HTERT RPE-1 (cell line): ENCODE measurements around the gene MORN5.

Experiments used
- in situ Hi-C: fragments of 300-500 bp; cut with MboI; formaldehyde crosslinking; loops from 4 replicates; pipeline ENCODE4 v1.14.3; 2020; ENCODE audit warnings: low sequenced_read_pairs

MORN5 gene

DNA sequence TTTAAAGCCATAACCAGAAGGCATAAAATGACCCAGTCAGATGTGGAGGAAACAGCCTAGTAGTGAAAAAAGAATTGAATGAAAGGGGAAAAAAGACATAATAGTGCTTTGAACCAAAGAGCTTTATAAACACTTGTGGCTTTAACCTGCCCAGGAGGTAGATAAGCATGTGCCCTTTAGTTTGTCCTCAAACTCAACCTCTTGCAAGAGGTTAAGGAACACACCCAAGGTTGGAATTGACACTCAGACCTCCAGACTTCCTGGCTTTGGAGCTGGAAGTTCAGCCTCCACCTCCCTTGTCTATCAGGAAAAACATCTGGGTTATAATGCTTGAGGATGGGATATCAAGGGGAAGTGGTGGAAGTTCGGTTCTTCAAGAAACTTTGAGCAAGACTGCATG, 16.4 kb upstream of the MORN5 start:
- in situ Hi-C loops: no loop called here

DNA sequence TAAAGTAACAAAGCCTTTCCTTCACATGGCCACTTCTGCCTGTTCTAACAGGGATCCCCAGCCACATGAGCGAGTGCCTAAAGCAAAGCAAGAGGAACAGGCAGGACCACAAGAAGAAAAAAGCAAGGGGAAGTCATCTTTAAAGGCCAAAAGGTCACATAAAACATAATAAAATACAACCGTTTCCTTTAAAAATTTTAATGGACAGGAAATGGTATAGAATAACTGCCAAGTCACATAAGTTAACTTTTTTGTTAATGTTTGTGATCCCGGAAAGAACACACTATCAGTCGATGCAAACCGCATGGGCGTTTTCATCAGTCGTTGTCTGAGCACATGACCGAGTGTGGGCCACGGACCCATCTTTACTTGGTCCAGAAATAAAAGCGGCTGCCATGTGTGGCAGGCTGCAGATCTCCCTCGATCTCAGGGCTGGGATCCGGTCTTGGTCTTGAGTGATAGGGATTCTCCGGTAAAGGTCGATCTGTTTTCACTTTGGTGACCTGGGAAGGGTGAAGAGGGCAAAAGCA, 15.8 kb upstream of the MORN5 start:
- in situ Hi-C loops: no loop called here

- in situ Hi-C loops: no loop called here
These were observed 14.7 kb upstream of the MORN5 start for GRCh38 chr9:122144836-122145591.

DNA sequence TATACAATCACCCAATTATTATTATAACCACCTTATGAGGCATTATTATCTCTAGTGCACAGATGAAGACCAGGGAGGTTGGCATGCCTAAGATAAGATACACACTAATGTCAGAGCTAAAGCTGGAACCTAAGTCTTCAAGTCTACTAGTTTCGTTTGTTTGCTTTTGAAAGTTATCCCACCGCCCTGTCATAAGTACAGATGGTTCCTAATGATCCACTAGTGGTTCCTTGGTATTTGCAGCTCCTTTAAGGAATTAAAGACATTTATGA, 14.2 kb upstream of the MORN5 start:
- in situ Hi-C loops: no loop called here

GRCh38 chr9:122151267-122151828, 8.4 kb upstream of the MORN5 start:
- in situ Hi-C loops: no loop called here

- in situ Hi-C loops: no loop called here
These were observed 3.9 kb upstream of the MORN5 start for GRCh38 chr9:122155796-122156195.

DNA sequence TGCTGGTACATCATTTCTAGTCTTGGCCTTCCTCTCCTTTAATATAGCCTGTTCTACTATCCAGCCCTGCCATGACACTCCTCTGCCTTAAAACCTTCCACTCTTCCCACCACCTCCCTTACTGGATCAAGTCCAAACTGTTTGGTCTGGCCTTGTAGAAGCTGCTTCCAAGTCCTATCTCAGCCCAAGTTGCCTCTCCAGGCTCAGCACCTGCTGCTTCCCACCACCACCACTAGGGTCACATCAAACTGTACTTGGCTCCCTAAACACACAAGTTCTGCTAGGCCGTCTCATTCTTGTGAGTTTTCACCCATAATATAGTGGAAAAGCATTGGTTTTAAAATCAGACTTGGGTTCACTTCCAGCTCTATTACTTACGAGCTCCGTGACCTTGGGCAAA, 1.5 kb upstream of the MORN5 start:
- in situ Hi-C loops: no loop called here

DNA sequence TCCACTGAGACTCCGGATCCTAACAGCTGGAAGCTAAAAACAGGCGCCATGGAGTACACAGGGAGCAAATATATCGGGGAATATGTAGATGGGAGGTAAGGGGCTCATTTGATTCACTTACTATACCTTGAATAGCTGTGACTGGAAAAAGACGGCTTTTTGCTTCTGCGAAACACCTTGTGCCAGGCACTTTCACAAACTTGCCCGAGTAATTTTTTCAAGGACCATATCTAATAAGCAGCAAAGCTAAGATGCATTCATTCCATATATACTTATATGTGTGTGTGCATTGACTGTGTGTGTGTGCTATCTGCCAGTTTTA, 178 bp downstream of the MORN5 start:
- in situ Hi-C loops: no loop called here

GRCh38 chr9:122162415-122162814, 2.7 kb downstream of the MORN5 start:
- in situ Hi-C loops: no loop called here

GRCh38 chr9:122164286-122164685, 4.6 kb downstream of the MORN5 start:
- in situ Hi-C loops: no loop called here

GRCh38 chr9:122168356-122168755, 8.6 kb downstream of the MORN5 start:
- in situ Hi-C loops: no loop called here

DNA sequence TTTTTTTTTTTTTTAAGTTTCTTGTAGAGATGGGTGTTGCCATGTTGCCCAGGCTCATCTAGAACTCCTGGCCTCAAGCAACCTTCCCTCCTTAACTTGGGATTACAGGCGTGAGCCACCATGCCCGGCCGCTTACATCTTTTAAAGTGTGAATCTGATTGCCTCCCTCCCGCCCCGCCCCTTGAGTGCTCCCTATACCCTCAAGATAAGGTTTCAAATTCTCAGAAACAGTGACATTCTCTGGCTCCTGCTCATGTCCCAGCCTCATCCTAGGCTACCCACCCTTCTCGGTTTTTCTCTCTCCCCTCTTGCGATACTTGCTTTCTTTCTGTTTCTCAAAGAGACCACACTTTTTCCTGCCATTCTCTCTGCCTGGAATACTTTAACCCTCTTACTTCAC, 12.4 kb downstream of the MORN5 start:
- in situ Hi-C loops: no loop called here

- in situ Hi-C loops: no loop called here
These were observed 14.0 kb downstream of the MORN5 start for GRCh38 chr9:122173670-122174069.

DNA sequence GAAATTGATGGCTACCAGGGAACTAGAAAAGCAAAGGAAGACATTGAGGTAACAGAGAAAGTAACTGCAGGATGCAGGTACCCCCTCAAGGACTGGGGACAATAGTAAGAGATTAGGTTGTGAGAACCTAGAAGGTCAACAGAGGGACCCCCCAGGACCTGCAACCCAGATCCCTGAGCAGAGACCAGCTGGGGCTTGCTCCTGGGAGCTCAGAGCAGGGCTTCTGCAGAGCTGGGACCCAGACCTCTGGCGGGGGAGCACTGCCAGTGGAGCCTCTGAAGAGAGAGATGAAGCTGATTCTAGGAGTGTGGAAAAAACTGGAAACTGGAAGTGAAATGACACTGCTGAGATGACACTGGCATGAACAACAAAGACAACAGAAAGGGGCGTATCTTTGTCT, 17.2 kb downstream of the MORN5 start:
- in situ Hi-C loops: no loop called here

- in situ Hi-C loops: no loop called here
These were observed 19.5 kb downstream of the MORN5 start for GRCh38 chr9:122179054-122179689.

DNA sequence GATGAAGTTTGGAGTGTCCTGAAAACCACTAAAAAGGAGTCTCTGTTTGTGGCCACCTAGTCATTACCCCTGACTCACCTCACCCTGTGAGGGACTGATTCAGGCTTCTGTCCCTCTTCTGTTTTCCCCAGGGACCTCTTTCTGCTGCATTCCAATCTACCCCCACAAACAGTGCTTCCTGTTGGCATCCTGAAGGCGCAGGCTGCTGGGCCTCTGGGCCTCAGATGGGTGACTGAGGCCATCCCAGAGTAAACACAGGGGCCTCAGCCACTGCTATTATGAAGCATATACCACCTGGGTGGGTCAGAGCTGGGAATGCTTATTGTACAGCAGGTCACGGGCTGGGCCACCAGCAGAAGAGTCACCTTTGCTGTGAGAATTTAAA, 20.0 kb downstream of the MORN5 start:
- in situ Hi-C loops: no loop called here

DNA sequence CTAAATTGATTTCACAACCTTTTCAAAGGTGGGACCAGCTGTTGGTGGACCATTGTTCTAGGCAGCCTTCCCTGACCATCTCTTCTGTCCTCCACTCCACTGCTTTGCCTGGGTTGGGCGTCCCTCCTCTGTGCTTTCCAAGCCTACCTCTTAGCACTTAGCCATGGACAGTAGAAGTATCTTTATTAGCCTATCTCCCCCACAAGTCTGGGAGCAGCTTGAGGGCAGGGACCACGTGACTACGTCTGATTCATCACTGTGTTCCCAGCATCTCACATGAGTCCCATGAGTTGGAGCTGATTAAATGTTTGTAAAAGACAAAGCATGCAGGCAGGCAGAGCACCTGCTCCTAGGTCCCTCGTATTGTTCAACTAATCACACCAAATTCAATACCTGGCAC, 20.9 kb downstream of the MORN5 start:
- in situ Hi-C loops: no loop called here

DNA sequence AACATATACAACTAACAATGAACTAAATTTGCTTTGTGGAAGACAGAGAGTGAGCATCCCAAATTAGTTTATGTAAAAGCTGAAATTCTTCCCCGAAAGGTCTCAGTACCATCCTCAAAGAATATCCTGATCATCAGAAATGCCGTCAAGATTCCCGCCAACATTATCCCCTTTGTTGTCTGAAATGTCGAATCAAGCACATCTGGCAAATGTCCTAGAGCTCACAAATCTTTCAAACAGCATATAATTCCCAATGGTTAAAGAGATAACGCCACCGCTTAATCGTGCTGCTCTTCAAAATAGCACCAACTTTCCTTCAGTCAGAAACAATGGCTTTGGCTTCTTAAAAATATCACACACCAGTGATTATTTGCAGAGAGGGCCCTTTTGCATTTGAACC, 23.8 kb downstream of the MORN5 start:
- in situ Hi-C loops: no loop called here

GRCh38 chr9:122184551-122184950, 24.8 kb downstream of the MORN5 start:
- in situ Hi-C loops: no loop called here

DNA sequence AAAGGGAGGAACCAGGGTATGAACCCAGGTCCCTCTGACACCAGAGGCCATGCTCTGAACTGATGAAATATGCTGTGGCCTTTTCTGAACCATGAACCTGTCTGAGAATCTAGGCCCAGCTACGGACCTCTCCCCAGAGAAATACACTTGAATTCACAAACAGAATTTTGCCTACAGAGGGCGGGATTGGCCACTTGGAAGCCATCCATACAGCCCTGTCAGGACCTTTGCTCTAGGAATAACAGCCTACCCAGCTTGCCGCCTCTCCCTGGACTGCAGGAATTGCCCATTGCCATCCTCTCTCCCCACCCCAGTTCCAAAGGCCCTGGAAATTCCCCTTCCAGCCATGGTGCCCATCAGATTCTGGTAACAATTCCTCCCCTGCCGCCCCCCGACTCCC, 26.6 kb downstream of the MORN5 start:
- in situ Hi-C loops: no loop called here

GRCh38 chr9:122186777-122187470, 27.2 kb downstream of the MORN5 start:
- in situ Hi-C loops: no loop called here

DNA sequence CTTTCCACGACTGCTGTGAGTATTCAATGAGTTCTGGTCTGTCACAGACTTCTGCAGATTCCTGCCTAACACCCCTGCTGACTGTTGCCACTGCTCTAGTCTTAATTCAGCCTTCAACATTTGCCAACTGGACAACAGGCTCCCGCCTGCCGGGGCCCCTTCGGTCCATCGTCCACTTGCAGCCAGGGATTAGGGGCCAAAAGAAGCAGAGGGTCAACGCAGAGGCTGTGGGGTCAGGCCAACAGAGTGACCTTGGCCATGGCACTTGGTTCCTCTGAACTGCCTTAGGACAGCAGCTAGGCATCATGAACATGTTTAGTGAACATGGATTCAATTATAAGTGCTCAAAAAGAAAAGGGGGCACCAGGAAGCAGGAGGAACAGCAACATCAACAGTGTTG, 28.7 kb downstream of the MORN5 start:
- in situ Hi-C loops: no loop called here
